ENCODE measurements around the gene PHTF2.

PHTF2 gene

DNA sequence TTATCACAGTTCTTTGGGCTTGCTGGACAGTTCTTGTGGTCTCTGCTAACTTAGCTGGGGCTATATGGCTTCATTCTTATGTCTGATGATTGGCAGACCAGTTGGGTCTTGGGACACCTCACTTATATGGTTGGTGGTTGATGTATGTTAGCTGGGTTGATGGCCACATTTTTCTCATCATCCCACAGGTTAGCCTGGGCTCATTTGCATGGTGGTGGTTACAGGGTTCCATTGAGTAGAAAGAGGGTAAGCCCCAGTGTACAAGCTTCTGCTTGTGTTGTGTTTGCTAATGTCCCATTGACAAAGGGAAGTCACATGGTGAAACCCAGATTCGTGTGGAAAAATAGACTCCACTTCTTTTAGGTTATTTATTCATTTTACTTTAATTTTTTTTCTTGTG lies 41.0 kb upstream of the PHTF2 start:
- H3K9me3 ChIP-seq (ENCODE audit: control insufficient read depth, insufficient read depth, low read depth, low read length), result no peaks in the 10 kb centered on the region
- no peaks in the 10 kb centered on the region; a peak in 1 of 3 replicates for H3K36me3 ChIP-seq (ENCODE audit: control insufficient read depth in 2 of 2, insufficient read depth in 1 of 2, low read length in 2 of 2)
- H3K4me1 ChIP-seq (ENCODE audit: control insufficient read depth, insufficient read depth, low read length), result peaks cover 8% of the 10 kb centered on the region; the same call in 1 of the 2 replicates
- CTCF ChIA-PET, result interaction anchor here (0.9 to 4.0 kb wide), 5 partner anchors 26 to 106 kb away, joined by 3 to 39 read pairs (median 5); no protein-coding TSS in a partner anchor
- TF ChIP-seq HOXD13 (CRISPR knock-in tag; IDR thresholded peaks at IDR 0.05; ENCODE audit: borderline replicate concordance) (no peak), ZNF37A (tag by site-specific recombination; IDR thresholded peaks at IDR 0.05) (no peak), ZEB2 (tag by site-specific recombination; IDR thresholded peaks at IDR 0.05) (no peak), HOXC10 (CRISPR knock-in tag; IDR thresholded peaks at IDR 0.05) (no peak), ZNF223 (tag by site-specific recombination; IDR thresholded peaks at IDR 0.05) (no peak), ZBTB8A (tag by site-specific recombination; IDR thresholded peaks at IDR 0.05) (no peak), ZNF544 (tag by site-specific recombination; IDR thresholded peaks at IDR 0.05) (no peak), ZNF571 (tag by site-specific recombination; IDR thresholded peaks at IDR 0.05) (no peak), ZNF555 (tag by site-specific recombination; conservative IDR thresholded peaks at IDR 0.05) (no peak), PRDM1 (tag by site-specific recombination; IDR thresholded peaks at IDR 0.05) (no peak), WT1 (tag by site-specific recombination; IDR thresholded peaks at IDR 0.05) (no peak), ZNF169 (tag by site-specific recombination; IDR thresholded peaks at IDR 0.05) (no peak), ZNF704 (tag by site-specific recombination; IDR thresholded peaks at IDR 0.05) (no peak)
- TF ChIP-seq, protein P1, sequence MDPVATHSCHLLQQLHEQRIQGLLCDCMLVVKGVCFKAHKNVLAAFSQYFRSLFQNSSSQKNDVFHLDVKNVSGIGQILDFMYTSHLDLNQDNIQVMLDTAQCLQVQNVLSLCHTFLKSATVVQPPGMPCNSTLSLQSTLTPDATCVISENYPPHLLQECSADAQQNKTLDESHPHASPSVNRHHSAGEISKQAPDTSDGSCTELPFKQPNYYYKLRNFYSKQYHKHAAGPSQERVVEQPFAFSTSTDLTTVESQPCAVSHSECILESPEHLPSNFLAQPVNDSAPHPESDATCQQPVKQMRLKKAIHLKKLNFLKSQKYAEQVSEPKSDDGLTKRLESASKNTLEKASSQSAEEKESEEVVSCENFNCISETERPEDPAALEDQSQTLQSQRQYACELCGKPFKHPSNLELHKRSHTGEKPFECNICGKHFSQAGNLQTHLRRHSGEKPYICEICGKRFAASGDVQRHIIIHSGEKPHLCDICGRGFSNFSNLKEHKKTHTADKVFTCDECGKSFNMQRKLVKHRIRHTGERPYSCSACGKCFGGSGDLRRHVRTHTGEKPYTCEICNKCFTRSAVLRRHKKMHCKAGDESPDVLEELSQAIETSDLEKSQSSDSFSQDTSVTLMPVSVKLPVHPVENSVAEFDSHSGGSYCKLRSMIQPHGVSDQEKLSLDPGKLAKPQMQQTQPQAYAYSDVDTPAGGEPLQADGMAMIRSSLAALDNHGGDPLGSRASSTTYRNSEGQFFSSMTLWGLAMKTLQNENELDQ (tag by site-specific recombination; IDR thresholded peaks at IDR 0.05; ENCODE audit: low read depth), result no peak
- no peak overlapping the region for H3K27ac ChIP-seq (ENCODE audit: extremely low read depth, low read depth, low read length)
- POLR2A ChIA-PET, result interaction anchor here (1.2 kb wide), 1 partner anchor 62 kb away, joined by 4 read pairs; no protein-coding TSS in a partner anchor
- no peak overlapping the region for H3K4me3 ChIP-seq (ENCODE audit: low read depth, low read length)

DNA sequence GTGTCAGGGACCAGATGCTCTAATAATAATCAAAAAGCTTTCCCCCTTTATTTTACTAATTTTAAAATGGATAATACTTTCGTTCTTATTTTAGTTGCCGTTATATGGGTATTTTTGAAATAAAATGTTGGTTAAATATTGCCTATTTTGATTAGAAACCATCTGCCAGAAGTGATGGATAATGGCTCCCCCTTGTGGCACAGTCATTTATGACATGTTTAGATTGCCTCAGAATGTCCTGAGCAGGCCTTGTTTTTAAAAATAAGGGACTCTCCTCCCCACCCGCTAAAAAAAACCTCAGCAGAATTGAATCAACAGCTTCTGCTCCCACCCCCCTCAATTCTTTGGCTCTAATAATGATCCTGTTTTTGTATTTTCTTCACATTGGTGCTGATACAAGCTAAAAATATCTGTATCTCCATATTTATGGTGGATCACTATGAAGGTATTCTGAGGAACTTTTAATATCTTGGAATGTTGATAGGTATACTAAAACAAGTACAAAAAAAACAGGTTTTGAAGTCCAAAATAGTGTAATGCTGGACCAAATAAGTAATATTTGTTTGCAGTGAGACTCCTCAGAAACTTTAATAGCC lies 39.2 kb upstream of the PHTF2 start:
- Histone ChIP-seq H3K4me3 (ENCODE audit: low read depth, low read length) (no peak overlapping the region), H3K36me3 (ENCODE audit: control insufficient read depth in 2 of 2, insufficient read depth in 1 of 2, low read length in 2 of 2) (no peaks in the 10 kb centered on the region; a peak in 1 of 3 replicates), H3K27ac (ENCODE audit: extremely low read depth, low read depth, low read length) (no peak overlapping the region), H3K4me1 (ENCODE audit: control insufficient read depth, insufficient read depth, low read length) (peaks cover 5% of the 10 kb centered on the region; the same call in 1 of the 2 replicates), H3K9me3 (ENCODE audit: control insufficient read depth, insufficient read depth, low read depth, low read length) (no peaks in the 10 kb centered on the region)
- ChIA-PET POLR2A (no interaction called here), CTCF (interaction anchor here (0.5 to 2.9 kb wide), 43 partner anchors 10 to 524 kb away, joined by 3 to 49 read pairs (median 4); no protein-coding TSS in a partner anchor)
- TF ChIP-seq ZNF654 (tag by site-specific recombination; IDR thresholded peaks at IDR 0.05; ENCODE audit: low read depth) (peak; percentile 71), ZNF660 (tag by site-specific recombination; IDR thresholded peaks at IDR 0.05) (0 out of 2 replicates have a peak, but pooled peaks have one; percentile 33), ZNF274 (IDR thresholded peaks at IDR 0.05; ENCODE audit: low read length) (no peak), ZNF274 (tag by site-specific recombination; IDR thresholded peaks at IDR 0.05; ENCODE audit: borderline replicate concordance) (no peak)
- TF ChIP-seq, protein P2, sequence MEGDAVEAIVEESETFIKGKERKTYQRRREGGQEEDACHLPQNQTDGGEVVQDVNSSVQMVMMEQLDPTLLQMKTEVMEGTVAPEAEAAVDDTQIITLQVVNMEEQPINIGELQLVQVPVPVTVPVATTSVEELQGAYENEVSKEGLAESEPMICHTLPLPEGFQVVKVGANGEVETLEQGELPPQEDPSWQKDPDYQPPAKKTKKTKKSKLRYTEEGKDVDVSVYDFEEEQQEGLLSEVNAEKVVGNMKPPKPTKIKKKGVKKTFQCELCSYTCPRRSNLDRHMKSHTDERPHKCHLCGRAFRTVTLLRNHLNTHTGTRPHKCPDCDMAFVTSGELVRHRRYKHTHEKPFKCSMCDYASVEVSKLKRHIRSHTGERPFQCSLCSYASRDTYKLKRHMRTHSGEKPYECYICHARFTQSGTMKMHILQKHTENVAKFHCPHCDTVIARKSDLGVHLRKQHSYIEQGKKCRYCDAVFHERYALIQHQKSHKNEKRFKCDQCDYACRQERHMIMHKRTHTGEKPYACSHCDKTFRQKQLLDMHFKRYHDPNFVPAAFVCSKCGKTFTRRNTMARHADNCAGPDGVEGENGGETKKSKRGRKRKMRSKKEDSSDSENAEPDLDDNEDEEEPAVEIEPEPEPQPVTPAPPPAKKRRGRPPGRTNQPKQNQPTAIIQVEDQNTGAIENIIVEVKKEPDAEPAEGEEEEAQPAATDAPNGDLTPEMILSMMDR (tag by site-specific recombination; IDR thresholded peaks at IDR 0.05), result peak; percentile 11; the same call in 1 of the 2 replicates
